Effector CD4-positive, alpha-beta T cell (primary cell): ENCODE measurements around the gene ARMH3.

ENCODE experiments used
- DNase-seq: peaks from one replicate; pipeline ENCODE4 v3.0.0-alpha.2; 2020

The ARMH3 gene

GRCh38 chr10:101893510-101894120 is 162.4 kb downstream of the ARMH3 start:
- DNase-seq, result no peak

GRCh38 chr10:101892782-101893391 is 163.1 kb downstream of the ARMH3 start:
- DNase-seq, result no peak

GRCh38 chr10:101889256-101890210 is 166.4 kb downstream of the ARMH3 start:
- peak; percentile 49 for DNase-seq

- no peak for DNase-seq
These were observed 167.6 kb downstream of the ARMH3 start for GRCh38 chr10:101888251-101888949.

GRCh38 chr10:101887775-101888174 is 168.2 kb downstream of the ARMH3 start:
- no peak for DNase-seq

- DNase-seq, result no peak
These were observed 169.3 kb downstream of the ARMH3 start for GRCh38 chr10:101886521-101887312.

- no peak for DNase-seq
These were observed 174.8 kb downstream of the ARMH3 start for GRCh38 chr10:101881036-101881774.

GRCh38 chr10:101880232-101880573 is 175.8 kb downstream of the ARMH3 start:
- DNase-seq, result no peak

GRCh38 chr10:101879456-101880231 is 176.3 kb downstream of the ARMH3 start:
- DNase-seq, result no peak

- DNase-seq, result no peak
These were observed 177.1 kb downstream of the ARMH3 start for GRCh38 chr10:101878869-101879268.

GRCh38 chr10:101875068-101875688 is 180.8 kb downstream of the ARMH3 start:
- no peak for DNase-seq

GRCh38 chr10:101874252-101874651 is 181.7 kb downstream of the ARMH3 start:
- no peak for DNase-seq

- DNase-seq, result no peak
These were observed 188.0 kb downstream of the ARMH3 start for GRCh38 chr10:101867931-101868330.

- DNase-seq, result no peak
These were observed 196.4 kb downstream of the ARMH3 start for GRCh38 chr10:101859530-101859929.

- no peak for DNase-seq
These were observed 197.1 kb downstream of the ARMH3 start for GRCh38 chr10:101858723-101859500.

GRCh38 chr10:101857802-101858476 is 198.0 kb downstream of the ARMH3 start:
- no peak for DNase-seq

GRCh38 chr10:101856626-101857025 is 199.3 kb downstream of the ARMH3 start:
- no peak for DNase-seq

- no peak for DNase-seq
These were observed 204.4 kb downstream of the ARMH3 start for GRCh38 chr10:101851411-101852116.
